ENCODE data around the gene MPG.
"Not testable (repeated sequence)": the region's sequence is repeated elsewhere in the genome, so short reads cannot be mapped to it uniquely, and the experiment has no call there.

The MPG gene

GRCh38 chr16:77807-78443, at the start of gene MPG:
TSS of gene MPG (plus strand) at chr16:78225. CDS start at chr16:78310, 85 bp downstream.
- H3K9me3 ChIP-seq, result no peaks in the 10 kb centered on the region
- H3K9ac ChIP-seq, result peak within 1 kb of the TSS; percentile 90
- H3K4me3 ChIP-seq, result peak within 1 kb of the TSS; percentile 86
- peak within 1 kb of the TSS; percentile 93 for H3K27ac ChIP-seq
- peaks cover 37% of the 10 kb centered on the region for H3K36me3 ChIP-seq
- TF ChIP-seq Cebpa-rat (IDR thresholded peaks at IDR 0.05), result no peak
- peaks cover 54% of the 10 kb centered on the region for H3K4me1 ChIP-seq
- no peaks in the 10 kb centered on the region for H4K20me1 ChIP-seq
- H3K27me3 ChIP-seq, result peaks cover 15% of the 10 kb centered on the region
- H3K4me2 ChIP-seq, result peak within 1 kb of the TSS; percentile 99

GRCh38 chr16:30627-31026, 47.4 kb upstream of the MPG start:
- H3K4me2 ChIP-seq, result peak overlapping the region; percentile 44
- H3K27ac ChIP-seq, H3K4me3 ChIP-seq, H4K20me1 ChIP-seq, H3K36me3 ChIP-seq, H3K9ac ChIP-seq, H3K27me3 ChIP-seq, H3K9me3 ChIP-seq: not testable (repeated sequence)
- H3K4me1 ChIP-seq, result peaks cover 60% of the 10 kb centered on the region

DNA sequence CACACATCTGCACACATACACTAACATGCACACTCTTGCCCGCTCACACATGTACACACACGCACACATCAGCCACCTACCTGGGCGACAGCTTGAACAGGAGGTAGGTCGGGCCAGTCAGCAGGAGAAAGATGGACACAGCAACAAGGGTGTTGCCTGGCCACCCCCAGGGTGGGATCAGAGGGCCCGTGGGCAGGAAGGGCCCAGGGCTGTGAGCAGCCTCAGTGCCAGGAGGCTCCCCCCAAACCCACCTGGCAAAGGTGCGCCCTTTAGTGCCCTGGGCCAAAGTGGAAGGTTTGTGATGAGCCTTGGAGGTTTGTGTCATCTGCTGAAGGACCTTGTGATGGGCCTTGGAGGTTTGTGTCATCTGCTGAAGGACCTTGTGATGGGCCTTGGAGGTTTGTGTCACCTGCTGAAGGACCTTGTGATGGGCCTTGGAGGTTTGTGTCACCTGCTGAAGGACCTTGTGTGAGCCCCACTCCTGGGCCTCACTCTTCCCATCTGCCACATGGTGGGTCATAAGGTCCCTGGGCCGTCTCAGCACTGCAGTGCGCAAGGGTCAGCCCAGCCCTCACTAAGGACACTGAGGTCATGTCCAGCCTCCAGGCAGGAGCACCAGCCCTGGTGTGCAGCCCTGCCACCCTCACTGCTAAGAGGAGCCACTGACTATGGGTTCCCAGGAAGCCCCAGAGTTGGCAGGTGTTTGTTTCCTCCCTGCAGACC, 44.7 kb upstream of the MPG start:
- not testable (repeated sequence) for H3K36me3 ChIP-seq
- peak overlapping the region; percentile 46; the same call in 1 of the 2 replicates for H3K4me3 ChIP-seq

GRCh38 chr16:33877-34647, 44.0 kb upstream of the MPG start:
- TF ChIP-seq Cebpa-rat (IDR thresholded peaks at IDR 0.05), result no peak
- Histone ChIP-seq H3K4me3 (peak overlapping the region; percentile 46; the same call in 1 of the 2 replicates), H3K36me3 (peaks cover 7% of the 10 kb centered on the region), H3K9ac (peak overlapping the region; percentile 42), H3K27me3 (no peaks in the 10 kb centered on the region), H3K27ac (peak overlapping the region; percentile 74), H3K4me1 (peaks cover 77% of the 10 kb centered on the region), H3K4me2 (peak overlapping the region; percentile 84), H4K20me1 (no peaks in the 10 kb centered on the region), H3K9me3 (no peaks in the 10 kb centered on the region)

More for the DNA sequence above, 44.7 kb upstream of the MPG start:
- peak overlapping the region; percentile 42 for H3K9ac ChIP-seq
- peaks cover 74% of the 10 kb centered on the region for H3K4me1 ChIP-seq
- H3K27me3 ChIP-seq, H3K9me3 ChIP-seq, H4K20me1 ChIP-seq: not testable (repeated sequence)
- peak overlapping the region; percentile 74 for H3K27ac ChIP-seq
- H3K4me2 ChIP-seq, result peak overlapping the region; percentile 84

- Histone ChIP-seq H3K9me3 (no peaks in the 10 kb centered on the region), H3K4me2 (peak overlapping the region; percentile 84), H3K4me1 (peaks cover 81% of the 10 kb centered on the region), H3K27me3 (no peaks in the 10 kb centered on the region), H3K4me3 (peak overlapping the region; percentile 46), H4K20me1 (no peaks in the 10 kb centered on the region), H3K36me3 (peaks cover 12% of the 10 kb centered on the region), H3K9ac (peak overlapping the region; percentile 42), H3K27ac (peak overlapping the region; percentile 74)
- TF ChIP-seq Cebpa-rat (IDR thresholded peaks at IDR 0.05), result no peak
These were observed 43.4 kb upstream of the MPG start for GRCh38 chr16:34648-34987.

GRCh38 chr16:35011-35677, 42.9 kb upstream of the MPG start:
- Histone ChIP-seq H3K27ac (peak overlapping the region; percentile 74), H3K36me3 (peaks cover 14% of the 10 kb centered on the region), H3K9me3 (no peaks in the 10 kb centered on the region), H3K4me2 (peak overlapping the region; percentile 84), H3K9ac (peak overlapping the region; percentile 45), H3K4me1 (peaks cover 82% of the 10 kb centered on the region), H3K27me3 (no peaks in the 10 kb centered on the region), H4K20me1 (no peaks in the 10 kb centered on the region), H3K4me3 (peak overlapping the region; percentile 46)
- TF ChIP-seq Cebpa-rat (IDR thresholded peaks at IDR 0.05), result no peak

DNA sequence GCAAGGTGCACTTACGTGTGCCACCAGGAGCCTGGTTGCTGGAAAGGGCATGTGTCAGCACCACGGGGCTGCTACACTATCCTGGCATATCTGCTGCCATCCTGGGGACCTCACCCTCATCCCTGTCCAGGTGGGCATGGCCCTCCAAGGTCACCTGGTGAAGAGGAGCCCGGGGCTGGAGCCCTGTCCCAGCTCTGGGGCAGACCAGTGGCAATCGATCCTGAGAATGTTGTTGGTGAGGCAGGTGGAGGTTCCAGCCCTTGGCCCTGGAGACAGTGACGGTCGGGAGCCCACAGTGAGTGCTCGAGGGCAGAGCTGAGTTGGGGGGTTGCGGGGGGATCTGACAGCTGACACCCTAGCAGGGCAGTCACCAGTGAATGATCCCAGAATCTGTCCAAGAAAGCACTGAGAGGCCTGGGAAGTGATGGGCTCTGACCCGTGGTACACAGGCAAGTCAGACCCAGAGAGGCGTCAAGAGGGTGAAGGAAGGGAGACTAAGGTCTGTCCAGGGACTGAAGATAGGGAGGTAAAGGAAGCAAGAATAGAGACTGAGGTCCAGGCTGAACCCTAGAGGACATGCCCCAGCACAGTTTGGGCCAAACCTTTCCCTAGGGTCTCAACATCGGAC, 42.2 kb upstream of the MPG start:
- Histone ChIP-seq H3K4me2 (peak overlapping the region; percentile 84), H3K9me3 (no peaks in the 10 kb centered on the region), H3K27me3 (no peaks in the 10 kb centered on the region), H3K4me1 (peaks cover 79% of the 10 kb centered on the region), H4K20me1 (no peaks in the 10 kb centered on the region), H3K9ac (peak overlapping the region; percentile 45), H3K27ac (peak overlapping the region; percentile 74), H3K36me3 (peaks cover 19% of the 10 kb centered on the region), H3K4me3 (no peak overlapping the region; the same call in 1 of the 2 replicates)
- TF ChIP-seq Cebpa-rat (IDR thresholded peaks at IDR 0.05), result no peak

- H3K27me3 ChIP-seq, result no peaks in the 10 kb centered on the region
- H3K4me2 ChIP-seq, result peak overlapping the region; percentile 84; the same call in 1 of the 2 replicates
- H3K36me3 ChIP-seq, result peaks cover 26% of the 10 kb centered on the region
- no peak for TF ChIP-seq Cebpa-rat (IDR thresholded peaks at IDR 0.05)
- no peak overlapping the region for H3K9ac ChIP-seq
- peaks cover 76% of the 10 kb centered on the region for H3K4me1 ChIP-seq
- no peaks in the 10 kb centered on the region for H4K20me1 ChIP-seq
- no peak overlapping the region for H3K4me3 ChIP-seq
- H3K27ac ChIP-seq, result 0 out of 2 replicates have a peak overlapping the region, but pooled peaks have one; percentile 74
- H3K9me3 ChIP-seq, result no peaks in the 10 kb centered on the region
These were observed 41.6 kb upstream of the MPG start for GRCh38 chr16:36336-36984.

DNA sequence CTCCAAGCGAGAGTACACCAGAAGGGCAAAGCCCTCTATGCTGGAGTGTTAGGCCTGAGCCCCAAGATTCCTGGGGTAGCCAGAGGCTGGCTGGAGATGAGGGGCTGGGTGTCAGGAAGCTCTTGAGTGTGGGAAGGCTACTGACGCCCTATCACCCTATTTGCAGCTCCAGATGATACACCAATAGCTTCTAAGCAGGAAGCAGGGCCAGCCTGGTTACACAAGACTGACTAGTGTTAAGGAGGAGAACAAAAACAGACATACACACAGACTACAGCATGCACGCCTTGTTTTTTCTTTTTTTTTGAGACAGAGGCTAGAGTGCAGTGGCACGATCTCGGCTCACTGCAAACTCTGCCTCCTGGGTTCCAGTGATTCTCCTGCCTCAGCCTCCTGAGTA, 40.5 kb upstream of the MPG start:
- Histone ChIP-seq H3K9ac (no peak overlapping the region), H3K27me3 (no peaks in the 10 kb centered on the region), H3K9me3 (peaks cover 5% of the 10 kb centered on the region), H3K4me3 (no peak overlapping the region), H3K27ac (0 out of 2 replicates have a peak overlapping the region, but pooled peaks have one; percentile 31), H4K20me1 (no peaks in the 10 kb centered on the region), H3K4me1 (peaks cover 75% of the 10 kb centered on the region), H3K4me2 (peak overlapping the region; percentile 81), H3K36me3 (peaks cover 36% of the 10 kb centered on the region)
- TF ChIP-seq Cebpa-rat (IDR thresholded peaks at IDR 0.05), result no peak

DNA sequence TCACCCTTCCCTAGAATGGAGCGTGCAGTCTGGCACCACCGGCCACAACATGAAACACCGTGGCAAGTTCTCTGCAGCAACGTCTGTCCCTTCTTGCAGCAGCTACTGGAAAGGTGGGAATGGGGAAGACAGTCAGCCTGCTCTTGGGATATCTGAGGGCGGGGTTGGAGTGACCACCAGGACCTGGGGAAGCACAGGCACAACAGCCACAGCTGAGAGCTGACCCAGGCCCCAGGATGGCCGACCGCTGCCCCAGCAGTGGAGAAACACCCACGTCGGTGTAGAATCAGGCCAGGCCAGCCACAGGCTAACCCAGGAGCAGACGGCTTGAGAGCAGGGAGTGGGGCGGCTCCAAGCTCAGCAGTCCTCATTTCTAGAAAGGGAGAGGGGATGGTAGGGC, 39.8 kb upstream of the MPG start:
- H4K20me1 ChIP-seq, H3K27me3 ChIP-seq, H3K9me3 ChIP-seq, H3K4me3 ChIP-seq: not testable (repeated sequence)
- H3K4me1 ChIP-seq, result peaks cover 82% of the 10 kb centered on the region
- H3K9ac ChIP-seq, result 0 out of 2 replicates have a peak overlapping the region, but pooled peaks have one; percentile 60
- peak overlapping the region; percentile 75 for H3K27ac ChIP-seq
- peaks cover 43% of the 10 kb centered on the region for H3K36me3 ChIP-seq
- H3K4me2 ChIP-seq, result peak overlapping the region; percentile 81

All from BLaER1 (cell line).